HG03175 (cell line): Measurements from ENCODE around the gene PTH.

Experiments
- ATAC-seq: cut with Tn5 transposase; IDR thresholded peaks from one replicate; pipeline ENCODE4 v1.9.1; 2021; ENCODE audit warnings: mild to moderate bottlenecking, moderate library complexity; ENCODE audit not compliant: unreplicated experiment

The PTH gene

DNA sequence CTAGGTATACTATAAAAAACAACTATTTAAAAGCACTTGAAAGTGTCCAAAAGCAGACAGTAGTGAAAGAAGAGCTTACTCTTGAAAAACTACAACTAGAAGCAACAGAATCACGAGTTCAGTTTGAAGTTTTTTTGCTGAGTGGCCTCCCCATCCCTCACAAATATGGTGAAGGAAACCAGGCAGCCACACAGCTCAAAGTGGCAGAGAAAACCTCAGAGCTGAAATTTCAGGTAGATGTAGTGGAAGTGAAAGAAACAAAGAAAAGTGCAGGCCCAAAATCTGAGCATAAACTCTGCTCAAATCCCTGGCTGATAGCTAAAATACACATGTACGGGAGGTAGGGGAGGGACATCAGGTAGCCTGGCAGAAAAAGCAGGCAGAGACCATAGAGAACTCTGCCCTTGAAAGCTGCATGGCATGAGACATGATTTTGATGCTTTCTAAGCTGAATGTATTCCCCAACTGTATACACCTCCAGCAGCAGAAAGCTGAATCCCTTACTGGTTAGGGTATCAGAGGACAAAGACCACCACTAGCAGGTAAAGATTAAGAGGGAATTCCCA lies 44.9 kb downstream of the PTH start:
- no peak for ATAC-seq

DNA sequence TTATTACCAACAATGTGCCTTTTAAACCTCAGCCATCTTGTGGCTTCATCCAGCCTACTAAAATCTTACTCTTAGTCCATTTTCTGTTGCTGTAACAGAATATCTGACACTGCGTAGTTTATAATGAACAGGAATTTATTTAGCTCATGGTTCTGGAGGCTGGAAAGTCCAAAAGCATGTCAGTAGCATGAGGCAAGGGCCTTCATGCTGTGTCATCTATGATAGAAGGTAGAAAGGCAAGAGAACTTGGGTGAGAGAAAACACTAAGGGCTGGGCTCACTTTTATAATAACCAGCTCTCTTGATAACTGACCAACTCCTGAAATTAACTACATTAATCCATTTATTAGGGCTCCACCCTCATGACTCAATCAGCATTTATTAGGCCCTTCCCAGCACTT lies 46.3 kb downstream of the PTH start:
- ATAC-seq, result no peak

DNA sequence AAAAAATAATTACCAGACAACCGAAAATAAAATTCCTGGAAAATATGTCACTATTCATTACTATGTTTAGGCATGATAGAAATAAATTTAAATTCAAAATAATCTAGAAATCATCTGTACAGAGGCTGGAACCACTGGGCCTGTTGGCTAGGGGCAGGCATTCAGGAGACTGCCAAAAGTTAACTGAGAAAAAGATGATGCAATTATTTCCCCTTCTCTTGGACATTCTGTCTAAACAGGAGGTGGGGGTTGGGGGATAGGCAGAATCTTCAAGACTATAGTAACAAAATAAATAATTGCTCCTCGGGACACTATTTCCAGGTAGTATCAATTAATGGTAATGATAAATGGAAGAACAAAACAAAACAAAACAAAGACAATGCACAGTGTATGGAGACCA lies 46.9 kb downstream of the PTH start:
- ATAC-seq, result no peak

DNA sequence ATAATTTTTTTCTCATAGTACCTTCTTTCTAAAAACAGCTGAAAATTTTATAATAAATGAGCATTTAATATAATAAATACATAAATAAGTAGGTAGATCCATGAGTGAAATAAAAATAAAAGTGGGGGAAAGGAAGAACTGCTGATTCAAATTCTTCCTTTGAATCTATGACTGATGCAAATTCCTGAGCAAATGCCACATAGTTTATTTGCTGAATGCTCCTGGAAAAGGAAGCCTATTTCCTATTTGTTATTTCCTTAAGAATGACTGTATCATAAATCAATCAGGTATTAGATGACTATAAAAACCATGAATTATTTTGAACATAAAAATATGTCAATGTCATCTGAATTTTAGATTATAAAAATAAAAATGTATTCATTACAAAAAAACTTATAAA lies 49.4 kb downstream of the PTH start:
- ATAC-seq, result no peak

DNA sequence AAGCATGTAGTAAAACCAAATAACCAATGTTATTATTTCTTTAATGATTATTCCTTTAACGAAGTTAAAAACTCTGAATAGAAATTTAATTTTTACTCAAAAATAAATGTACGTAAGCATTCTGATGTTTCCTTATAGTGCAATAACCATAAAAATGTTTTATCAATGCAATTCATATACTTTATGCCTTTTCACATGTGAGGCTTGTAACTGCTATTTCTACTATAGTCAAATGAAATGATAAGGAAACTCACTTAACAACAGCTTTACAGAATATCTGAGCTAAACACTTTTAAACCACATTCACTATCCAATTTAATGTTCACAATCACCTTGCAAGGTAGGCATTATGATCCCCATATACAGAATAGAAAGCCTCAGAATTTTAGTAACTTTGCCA lies 50.2 kb downstream of the PTH start:
- ATAC-seq, result no peak
